IPS DF 6.9 (cell line): ENCODE measurements around the gene LAMB2.

Experiments
- DNase-seq: peaks from one replicate; pipeline ENCODE4 v3.0.0-alpha.2; 2013; ENCODE audit warnings: low read depth, low spot score
- H3K27ac ChIP-seq: one replicate; pipeline ENCODE4 v1.5.1; 2013; ENCODE audit warnings: low read length, control low read depth
- H3K27me3 ChIP-seq: 2 replicates; pipeline ENCODE4 v1.6.1; 2013; ENCODE audit warnings: mild to moderate bottlenecking, low read length; ENCODE audit not compliant: control insufficient read depth, insufficient read depth
- H3K36me3 ChIP-seq: 2 replicates; pipeline ENCODE4 v1.6.1; 2013; ENCODE audit warnings: low read length; ENCODE audit not compliant: control insufficient read depth, insufficient read depth
- H3K4me1 ChIP-seq: 2 replicates; pipeline ENCODE4 v1.6.1; 2013; ENCODE audit warnings: low read length; ENCODE audit not compliant: control insufficient read depth, insufficient read depth
- H3K4me3 ChIP-seq: 2 replicates; pipeline ENCODE4 v1.5.1; 2013; ENCODE audit warnings: mild to moderate bottlenecking, low read length
- H3K9me3 ChIP-seq: 2 replicates; pipeline ENCODE4 v1.6.1; 2013; ENCODE audit warnings: low read length, inconsistent platforms; ENCODE audit not compliant: control insufficient read depth, insufficient read depth
- WGBS: extraction: QIAGEN DNeasy Blood & Tissue Kit; methylation state at CpG from one replicate; pipeline ENCODE4 v1.1.7; 2013; ENCODE audit warnings: mixed read lengths, missing lambda C conversion rate; ENCODE audit not compliant: insufficient read length, insufficient coverage; 5-methylcytosine and 5-hydroxymethylcytosine counted together

LAMB2 gene

DNA sequence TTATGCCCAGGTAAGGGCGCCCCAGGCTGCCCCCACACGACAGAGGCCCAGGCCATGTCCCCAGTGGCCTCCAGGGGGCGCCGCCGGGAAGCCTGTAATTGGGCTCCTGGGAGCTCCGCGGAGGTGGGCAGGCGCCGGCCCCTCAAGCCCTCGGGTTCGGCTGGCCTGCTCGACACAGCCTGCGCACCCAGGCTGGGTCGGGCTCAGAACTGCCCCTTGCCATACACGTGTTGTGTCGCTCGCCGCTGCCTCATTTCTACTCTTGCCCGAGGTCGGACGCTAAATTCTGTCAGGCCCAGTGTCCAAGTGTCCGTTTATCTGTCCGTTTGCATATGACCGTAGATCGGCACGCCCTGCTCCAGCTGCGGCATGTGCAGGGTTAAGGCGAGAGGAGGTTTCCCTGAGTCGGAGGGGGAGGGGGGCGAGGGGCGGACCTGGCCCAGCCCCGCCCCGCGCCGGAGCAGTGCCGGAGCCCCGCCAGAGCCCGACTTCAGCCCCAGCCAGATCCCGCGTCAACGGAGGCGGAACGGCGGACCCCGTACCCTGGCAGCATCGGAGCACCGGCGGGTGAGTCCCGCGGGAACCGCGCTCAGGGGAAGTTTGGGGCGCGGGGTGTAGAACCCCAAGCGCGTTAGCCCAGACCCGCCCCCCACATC lies 38.4 kb upstream of the LAMB2 start, which contains the start of gene KLHDC8B:
KLHDC8B (plus strand) TSS at position 480 of the 656 bp plus-strand sequence. CDS start 1,172 bp downstream, outside the sequence.
- Histone ChIP-seq H3K9me3 (no peaks in the 10 kb centered on the region), H3K4me3 (peak within 1 kb of the TSS; percentile 45; the same call in 1 of the 2 replicates), H3K27ac (no peak within 1 kb of the TSS), H3K27me3 (no peaks in the 10 kb centered on the region), H3K36me3 (no peaks in the 10 kb centered on the region), H3K4me1 (peaks cover 15% of the 10 kb centered on the region)
- peak; percentile 68 for DNase-seq
- no CpG with 5 or more reads among the region's 57 CpGs for WGBS

DNA sequence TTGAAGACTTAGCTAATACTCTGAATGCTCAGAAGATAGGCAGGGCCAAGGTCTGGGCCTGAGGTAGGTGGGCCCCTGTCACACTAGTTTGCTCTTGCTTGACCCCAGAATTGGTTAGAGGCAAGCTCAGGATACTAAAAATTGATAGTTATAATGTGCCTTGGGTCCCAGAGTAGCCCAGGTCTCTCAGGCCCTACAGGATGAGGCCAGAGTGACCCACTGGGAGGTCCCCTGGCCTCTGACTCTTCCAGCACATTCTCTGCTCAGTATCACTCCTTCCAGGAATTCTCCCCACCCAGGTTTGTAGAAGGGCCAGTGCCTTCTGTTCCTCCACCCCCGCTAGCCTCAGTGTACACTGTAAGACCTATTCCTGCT lies 37.9 kb upstream of the LAMB2 start:
- no peak overlapping the region for H3K27ac ChIP-seq
- no CpG with 5 or more reads among the region's 1 CpG for WGBS
- no peaks in the 10 kb centered on the region for H3K27me3 ChIP-seq
- H3K4me1 ChIP-seq, result peaks cover 15% of the 10 kb centered on the region
- no peak overlapping the region for H3K4me3 ChIP-seq
- no peaks in the 10 kb centered on the region for H3K9me3 ChIP-seq
- no peaks in the 10 kb centered on the region for H3K36me3 ChIP-seq
- DNase-seq, result no peak

DNA sequence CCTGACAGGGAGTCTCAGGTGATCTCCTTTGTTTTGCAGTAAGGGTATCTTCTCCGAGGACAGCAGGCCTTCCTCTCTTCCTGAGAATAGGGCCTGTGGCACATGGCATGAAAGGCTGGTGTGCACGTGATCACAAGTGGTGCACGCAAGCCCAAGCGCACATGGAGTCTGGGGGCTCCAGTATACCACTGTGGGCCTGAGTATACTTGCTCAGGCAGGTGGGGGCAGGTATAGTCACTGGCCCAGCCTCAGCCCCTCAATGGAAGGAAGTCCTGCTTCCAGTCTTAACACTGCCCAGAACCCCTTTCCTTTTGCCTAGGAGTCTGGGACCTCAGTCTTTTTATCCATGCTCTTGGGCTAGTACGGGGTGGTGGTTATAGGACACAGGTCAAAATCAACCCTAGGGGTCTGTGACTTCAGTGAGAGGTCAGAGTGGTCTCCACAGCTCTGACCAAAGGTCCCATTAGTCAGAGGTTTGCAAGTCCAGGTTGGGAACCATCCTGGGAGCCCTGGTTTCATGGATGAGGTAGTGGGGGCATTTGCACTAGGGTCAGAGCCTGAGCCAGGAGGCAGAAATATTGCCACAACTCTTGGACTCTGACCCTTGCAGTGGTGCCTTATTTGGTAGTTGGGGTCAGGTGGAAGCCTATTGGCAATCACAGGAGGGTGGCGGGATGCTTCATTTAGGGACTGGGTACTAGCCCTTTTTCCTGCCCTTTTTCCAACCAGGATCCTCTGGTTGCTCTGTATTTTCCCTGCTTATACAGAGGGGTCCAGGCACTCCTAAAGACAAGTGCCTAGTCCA lies 34.1 kb upstream of the LAMB2 start:
- WGBS, result no CpG with 5 or more reads among the region's 6 CpGs
- Histone ChIP-seq H3K27ac (no peak overlapping the region), H3K27me3 (no peaks in the 10 kb centered on the region), H3K36me3 (peaks cover 12% of the 10 kb centered on the region), H3K4me3 (peak overlapping the region; percentile 4; the same call in 1 of the 2 replicates), H3K9me3 (no peaks in the 10 kb centered on the region), H3K4me1 (peaks cover 3% of the 10 kb centered on the region; the same call in 1 of the 2 replicates)
- DNase-seq, result no peak

DNA sequence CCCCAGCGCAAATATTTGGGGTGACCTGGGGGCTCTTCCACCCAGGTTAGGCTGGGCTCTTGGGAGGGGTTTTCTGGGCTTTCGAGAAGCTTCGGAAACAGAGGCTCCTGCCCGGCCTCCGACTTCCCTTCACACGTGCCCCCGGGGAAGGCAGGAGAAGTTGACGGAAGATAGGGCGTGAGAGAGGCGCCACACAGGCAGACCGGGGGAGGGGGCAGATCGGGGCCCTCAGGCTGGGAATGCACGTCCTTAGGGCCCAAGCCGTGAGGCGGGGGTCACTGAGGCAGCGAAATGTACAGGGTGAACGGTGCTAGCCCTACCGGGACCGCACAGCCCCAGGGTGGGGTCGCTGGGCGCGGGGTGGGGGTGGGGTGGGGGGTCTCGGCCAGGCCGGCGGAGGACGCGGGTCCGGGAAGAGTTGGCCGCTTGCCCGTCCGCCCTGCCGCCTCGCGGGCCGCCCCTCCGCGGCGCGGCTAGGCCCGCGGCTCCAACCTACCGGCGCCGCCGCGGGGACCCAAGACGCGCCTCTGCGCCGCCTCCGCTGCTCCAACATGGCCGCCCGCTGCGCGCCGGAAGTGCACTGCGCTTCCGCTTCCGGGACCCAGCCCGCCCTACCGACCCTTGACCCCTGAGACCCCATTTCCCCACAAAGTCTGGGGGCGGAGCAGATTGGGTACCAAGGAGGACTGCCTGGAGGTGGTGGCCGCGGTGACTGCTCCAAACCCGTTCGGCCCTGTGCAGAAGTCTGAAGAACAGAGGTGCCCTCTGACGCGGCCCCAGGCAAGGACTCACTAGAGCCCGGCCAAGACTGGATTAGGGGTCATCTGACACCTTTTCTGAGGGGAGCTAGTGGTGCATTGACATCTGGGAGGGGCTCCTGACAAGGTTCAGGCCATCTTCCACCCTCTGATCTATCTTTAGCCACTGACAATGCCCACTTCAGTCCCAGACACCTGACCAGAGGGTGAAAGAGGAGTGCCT lies 33.2 kb upstream of the LAMB2 start, which contains the start of gene CCDC71:
CCDC71 (minus strand) TSS at position 561 of the 981 bp plus-strand sequence. CDS start 2,123 bp downstream, outside the sequence.
- peak; percentile 74 for DNase-seq
- Histone ChIP-seq H3K9me3 (no peaks in the 10 kb centered on the region), H3K27me3 (no peaks in the 10 kb centered on the region), H3K4me3 (peak within 1 kb of the TSS; percentile 78), H3K4me1 (peaks cover 3% of the 10 kb centered on the region; the same call in 1 of the 2 replicates), H3K36me3 (peaks cover 12% of the 10 kb centered on the region), H3K27ac (no peak within 1 kb of the TSS)
- WGBS, result no CpG with 5 or more reads among the region's 69 CpGs

DNA sequence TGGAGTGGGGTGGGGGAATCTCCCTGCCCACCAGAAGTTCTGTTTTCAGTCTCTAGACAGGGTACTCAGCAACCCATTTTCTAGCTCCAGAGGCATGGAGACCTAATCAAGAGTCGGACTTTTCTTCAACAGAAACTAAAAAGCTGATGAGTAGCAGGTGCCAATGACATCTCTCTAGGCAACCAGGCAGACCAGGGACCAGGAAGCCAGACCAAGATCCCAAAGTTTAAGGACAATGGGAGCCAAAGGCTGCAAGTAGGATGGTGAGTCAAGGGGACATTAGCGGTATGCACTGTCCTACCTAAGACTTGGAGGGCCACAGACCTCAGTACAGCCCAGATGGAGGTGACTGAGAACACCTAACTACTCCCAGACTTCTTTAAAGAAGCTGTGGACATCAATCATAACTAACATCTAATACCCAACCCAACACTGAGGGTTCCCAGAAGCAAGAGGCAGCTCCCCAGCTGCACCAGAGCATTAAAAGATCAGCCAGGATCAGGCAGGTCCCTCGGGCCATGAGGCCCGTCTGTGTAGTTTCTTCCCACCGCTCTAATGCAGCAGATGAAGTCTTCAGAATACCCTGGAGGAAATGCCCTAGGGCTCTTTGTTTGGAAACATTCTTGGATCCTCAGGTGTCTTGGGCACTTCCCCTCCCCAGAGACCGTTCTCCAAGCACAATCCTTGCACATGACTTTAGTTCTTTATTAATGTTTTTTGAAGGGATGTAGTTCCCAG lies 32.3 kb upstream of the LAMB2 start:
- Histone ChIP-seq H3K9me3 (no peaks in the 10 kb centered on the region), H3K27ac (no peak overlapping the region), H3K27me3 (no peaks in the 10 kb centered on the region), H3K36me3 (peaks cover 12% of the 10 kb centered on the region), H3K4me3 (peak overlapping the region; percentile 78; the same call in 1 of the 2 replicates), H3K4me1 (peaks cover 3% of the 10 kb centered on the region; the same call in 1 of the 2 replicates)
- DNase-seq, result no peak
- no CpG with 5 or more reads among the region's 6 CpGs for WGBS

DNA sequence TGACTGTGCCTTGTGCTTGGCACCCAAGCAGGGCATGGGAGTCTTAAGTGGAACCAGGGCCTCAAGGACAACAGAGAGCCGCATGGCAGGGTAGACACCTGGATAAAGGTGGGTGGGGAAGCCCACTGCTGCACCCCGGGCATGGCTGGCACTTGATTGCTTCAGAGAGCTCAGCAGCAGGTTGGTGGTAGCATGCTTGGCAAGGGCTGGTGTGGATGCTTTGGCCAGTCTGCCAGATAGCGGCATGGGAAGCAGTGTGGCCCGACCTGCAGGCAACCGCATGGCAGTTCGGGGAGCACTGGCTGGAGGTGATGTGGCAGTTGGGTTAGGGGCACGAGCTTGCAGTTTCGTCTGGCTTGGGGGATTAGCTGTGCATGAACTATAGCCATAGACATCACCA lies 30.8 kb upstream of the LAMB2 start:
- Histone ChIP-seq H3K4me1 (peaks cover 3% of the 10 kb centered on the region; the same call in 1 of the 2 replicates), H3K27me3 (no peaks in the 10 kb centered on the region), H3K4me3 (no peak overlapping the region), H3K36me3 (peaks cover 12% of the 10 kb centered on the region), H3K27ac (no peak overlapping the region), H3K9me3 (no peaks in the 10 kb centered on the region)
- no peak for DNase-seq
- WGBS, result no CpG with 5 or more reads among the region's 8 CpGs

DNA sequence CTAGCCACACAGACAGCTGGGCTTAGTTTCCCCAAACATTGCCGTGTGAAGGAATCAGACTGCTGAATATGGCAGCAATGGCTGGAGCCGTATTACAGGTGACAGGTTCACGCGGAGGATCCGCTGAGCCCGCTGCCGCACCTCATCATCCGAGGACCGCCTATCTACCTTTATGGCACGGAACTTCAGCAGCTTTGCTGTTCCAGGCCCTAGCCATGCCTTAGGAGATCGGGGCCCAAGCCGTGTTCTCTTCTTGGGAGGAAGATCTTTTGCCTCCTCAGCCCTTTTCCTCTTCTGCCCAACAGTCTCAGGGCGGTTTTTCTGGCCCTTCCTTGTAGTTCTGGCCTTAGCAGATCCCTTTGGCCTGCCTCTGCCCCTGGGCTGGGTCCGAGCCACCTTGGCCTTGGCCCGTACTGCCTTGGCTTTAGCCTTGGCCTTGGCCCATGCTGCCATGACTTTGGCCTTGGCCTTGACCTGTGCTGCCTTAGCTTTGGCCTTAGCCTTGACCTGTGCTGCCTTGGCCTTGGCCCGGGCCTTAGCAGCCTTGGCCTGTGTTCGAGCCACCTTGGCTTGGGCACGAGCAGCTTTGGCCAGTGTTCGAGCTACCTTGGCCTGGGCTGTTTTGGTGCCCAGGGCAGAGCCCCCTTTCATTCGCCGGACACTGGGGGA lies 30.0 kb upstream of the LAMB2 start:
- Histone ChIP-seq H3K27ac (no peak overlapping the region), H3K4me3 (no peak overlapping the region), H3K4me1 (peaks cover 3% of the 10 kb centered on the region; the same call in 1 of the 2 replicates), H3K36me3 (peaks cover 12% of the 10 kb centered on the region), H3K9me3 (no peaks in the 10 kb centered on the region), H3K27me3 (no peaks in the 10 kb centered on the region)
- no peak for DNase-seq
- no CpG with 5 or more reads among the region's 21 CpGs for WGBS

GRCh38 chr3:49161808-49162530 lies 29.1 kb upstream of the LAMB2 start:
- no peaks in the 10 kb centered on the region for H3K9me3 ChIP-seq
- WGBS, result no CpG with 5 or more reads among the region's 3 CpGs
- H3K27ac ChIP-seq, result no peak overlapping the region
- no peak for DNase-seq
- H3K36me3 ChIP-seq, result peaks cover 12% of the 10 kb centered on the region
- no peak overlapping the region for H3K4me3 ChIP-seq
- peaks cover 3% of the 10 kb centered on the region; the same call in 1 of the 2 replicates for H3K4me1 ChIP-seq
- no peaks in the 10 kb centered on the region for H3K27me3 ChIP-seq

- Histone ChIP-seq H3K4me1 (peaks cover 3% of the 10 kb centered on the region; the same call in 1 of the 2 replicates), H3K27ac (no peak overlapping the region), H3K27me3 (no peaks in the 10 kb centered on the region), H3K4me3 (no peak overlapping the region), H3K36me3 (peaks cover 12% of the 10 kb centered on the region), H3K9me3 (no peaks in the 10 kb centered on the region)
- no peak for DNase-seq
- WGBS, result no CpG with 5 or more reads among the region's 2 CpGs
Measured at GRCh38 chr3:49161197-49161596, 28.3 kb upstream of the LAMB2 start.
